GM23338 (cell line): ENCODE results near the gene EPM2AIP1. TPM values are rescaled to one million over a fixed set of nuclear protein-coding genes. Genes with fewer than 3 reads are reported as not detected.
A peak's percentile ranks its signal among the peaks of the same experiment; 100 is the strongest.

Experiments used
- ATAC-seq: fragments of 200-7000 bp; cut with Tn5 transposase; 3 replicates; pipeline ENCODE4 v1.9.1; 2020
- DNase-seq: peaks from one replicate; pipeline ENCODE4 v3.0.0-alpha.2; 2015; ENCODE audit warnings: low spot score
- H2AFZ ChIP-seq: fragments of 200-600 bp; sonication (generic); 2 replicates; pipeline ENCODE4 v1.8.0; 2016; ENCODE audit warnings: antibody characterized with exemption, mild to moderate bottlenecking, moderate library complexity
- H3F3A ChIP-seq: fragments of 200-600 bp; sonication (generic); replicated peaks from 2 replicates; pipeline ENCODE4 v1.8.0; 2017; ENCODE audit warnings: antibody characterized with exemption, mixed run types, low read depth
- H3K27ac ChIP-seq: fragments of 200-600 bp; sonication (generic); 2 replicates; pipeline ENCODE4 v1.6.1; 2016; ENCODE audit warnings: low read depth
- H3K27me3 ChIP-seq: fragments of 200-600 bp; sonication (generic); 2 replicates; pipeline ENCODE4 v1.8.0; 2016; ENCODE audit warnings: mild to moderate bottlenecking, mixed run types, moderate library complexity; ENCODE audit not compliant: insufficient read depth
- H3K36me3 ChIP-seq: fragments of 200-600 bp; sonication (generic); 2 replicates; pipeline ENCODE4 v1.8.0; 2016; ENCODE audit warnings: mild to moderate bottlenecking; ENCODE audit not compliant: insufficient read depth
- H3K4me1 ChIP-seq: fragments of 200-600 bp; sonication (generic); 2 replicates; pipeline ENCODE4 v1.8.0; 2016; ENCODE audit warnings: mild to moderate bottlenecking, moderate library complexity; ENCODE audit not compliant: insufficient read depth
- H3K4me2 ChIP-seq: fragments of 200-600 bp; sonication (generic); 2 replicates; pipeline ENCODE4 v1.7.1; 2017; ENCODE audit warnings: mixed run types
- H3K4me3 ChIP-seq: fragments of 200-600 bp; sonication (generic); 2 replicates; pipeline ENCODE4 v1.6.1; 2016; ENCODE audit warnings: mixed run types
- H3K79me2 ChIP-seq: fragments of 200-600 bp; sonication (generic); replicated peaks from 2 replicates; pipeline ENCODE4 v1.8.0; 2017; ENCODE audit warnings: mild to moderate bottlenecking; ENCODE audit not compliant: insufficient read depth
- H3K9me2 ChIP-seq: fragments of 200-600 bp; sonication (generic); 2 replicates; pipeline ENCODE4 v1.8.0; 2017; ENCODE audit not compliant: insufficient read depth
- H4K20me1 ChIP-seq: fragments of 200-600 bp; sonication (generic); replicated peaks from 2 replicates; pipeline ENCODE4 v1.8.0; 2017; ENCODE audit warnings: mild to moderate bottlenecking; ENCODE audit not compliant: insufficient read depth
- H3K27ac Mint-ChIP-seq: 2 replicates; pipeline ENCODE4 v1.8.0; 2020; ENCODE audit warnings: inconsistent platforms, mild to moderate bottlenecking, moderate library complexity, mixed read lengths
- H3K27me3 Mint-ChIP-seq: 3 replicates; pipeline ENCODE4 v1.8.0; 2022; ENCODE audit warnings: low read depth, mild to moderate bottlenecking, moderate library complexity, mixed read lengths, inconsistent platforms; ENCODE audit not compliant: insufficient read depth, poor library complexity
- H3K36me3 Mint-ChIP-seq: 3 replicates; pipeline ENCODE4 v1.8.0; 2021; ENCODE audit warnings: low read depth, mild to moderate bottlenecking, inconsistent platforms, moderate library complexity, mixed read lengths
- H3K4me1 Mint-ChIP-seq: 3 replicates; pipeline ENCODE4 v1.8.0; 2020; ENCODE audit warnings: mild to moderate bottlenecking, inconsistent platforms, mixed read lengths
- H3K4me3 Mint-ChIP-seq: 3 replicates; pipeline ENCODE4 v1.8.0; 2021; ENCODE audit warnings: moderate library complexity, mild to moderate bottlenecking, inconsistent platforms, mixed read lengths
- H3K9me3 Mint-ChIP-seq: 3 replicates; pipeline ENCODE4 v1.8.0; 2020; ENCODE audit warnings: moderate library complexity, mild to moderate bottlenecking, inconsistent platforms, mixed read lengths
- CREB1 ChIP-seq: fragments of 250-450 bp; sonication (Bioruptor Pico); IDR thresholded peaks from 2 replicates; pipeline ENCODE4 v1.5.0; 2020; ENCODE audit warnings: low read depth, mild to moderate bottlenecking, moderate library complexity
- EZH2 ChIP-seq: fragments of 200-600 bp; sonication (generic); IDR thresholded peaks from one replicate; pipeline ENCODE4 v1.8.0; 2017; ENCODE audit warnings: antibody characterized with exemption, mild to moderate bottlenecking, low read depth; ENCODE audit not compliant: unreplicated experiment
- EZH2phosphoT487 ChIP-seq: fragments of 200-600 bp; sonication (generic); IDR thresholded peaks from one replicate; pipeline ENCODE4 v1.8.1; 2018; ENCODE audit warnings: antibody characterized with exemption; ENCODE audit not compliant: unreplicated experiment
- JUNB ChIP-seq: IDR thresholded peaks from one replicate; pipeline ENCODE4 v1.6.1; 2016; ENCODE audit warnings: antibody characterized with exemption; ENCODE audit not compliant: unreplicated experiment
- NANOG ChIP-seq: IDR thresholded peaks from 2 replicates; pipeline ENCODE4 v1.6.1; 2016; ENCODE audit warnings: antibody characterized with exemption, borderline replicate concordance
- POLR2AphosphoS5 ChIP-seq: IDR thresholded peaks from 2 replicates; pipeline ENCODE4 v1.6.1; 2016; ENCODE audit warnings: antibody characterized with exemption, low read depth
- STAT1 ChIP-seq: IDR thresholded peaks from one replicate; pipeline ENCODE4 v1.6.1; 2016; ENCODE audit warnings: antibody characterized with exemption; ENCODE audit not compliant: unreplicated experiment
- ZNF114 ChIP-seq: fragments of 250-450 bp; sonication (Bioruptor Pico); IDR thresholded peaks from 2 replicates; pipeline ENCODE4 v1.5.0; 2020; ENCODE audit warnings: mild to moderate bottlenecking, moderate library complexity
- ZNF331 ChIP-seq: fragments of 250-450 bp; sonication (Bioruptor Pico); IDR thresholded peaks from 2 replicates; pipeline ENCODE4 v1.5.0; 2020; ENCODE audit warnings: low read depth, mild to moderate bottlenecking, moderate library complexity
- polyA plus RNA-seq: library from polyadenylated mRNA; unstranded; fragments of >200 nt; fragmentation: Nextera tagmentation; extraction: Ambion mirVana; gene quantifications from 2 replicates; pipeline ENCODE4 v1.2.1, GENCODE V29; 2016
- total RNA-seq: library from RNA; depleted of rRNA; stranded (reverse); fragments of >200 nt; shearing (Covaris generic); gene quantifications from 2 replicates; pipeline ENCODE4 v1.2.3, GENCODE V29; 2014
- TF ChIP-seq, protein P1 (sequence below): IDR thresholded peaks from one replicate; pipeline ENCODE4 v1.6.1; 2018; ENCODE audit warnings: antibody characterized with exemption; ENCODE audit not compliant: unreplicated experiment
- TF ChIP-seq, protein P2 (sequence below), 2 experiments: fragments of 200-600 bp in 1 of 2; sonication (generic) in 1 of 2; conservative IDR thresholded peaks; 2 replicates each; pipeline versions ENCODE4 v1.5.1 to v1.6.1; 2016 to 2017; ENCODE audit warnings: antibody characterized with exemption in 2 of 2, low read depth in 2 of 2, mild to moderate bottlenecking in 2 of 2, moderate library complexity in 1 of 2
- TF ChIP-seq, protein P3 (sequence below): IDR thresholded peaks from 2 replicates; pipeline ENCODE4 v1.6.1; 2016; ENCODE audit warnings: antibody characterized with exemption
- TF ChIP-seq, protein P4 (sequence below): fragments of 250-450 bp; sonication (Bioruptor Pico); IDR thresholded peaks from 2 replicates; pipeline ENCODE4 v1.5.0; 2020; ENCODE audit warnings: mild to moderate bottlenecking, moderate library complexity

EPM2AIP1 gene
- total and polyA plus RNA-seq, 2 experiments from 2014 or later = 7.2 to 10.6 TPM

DNA sequence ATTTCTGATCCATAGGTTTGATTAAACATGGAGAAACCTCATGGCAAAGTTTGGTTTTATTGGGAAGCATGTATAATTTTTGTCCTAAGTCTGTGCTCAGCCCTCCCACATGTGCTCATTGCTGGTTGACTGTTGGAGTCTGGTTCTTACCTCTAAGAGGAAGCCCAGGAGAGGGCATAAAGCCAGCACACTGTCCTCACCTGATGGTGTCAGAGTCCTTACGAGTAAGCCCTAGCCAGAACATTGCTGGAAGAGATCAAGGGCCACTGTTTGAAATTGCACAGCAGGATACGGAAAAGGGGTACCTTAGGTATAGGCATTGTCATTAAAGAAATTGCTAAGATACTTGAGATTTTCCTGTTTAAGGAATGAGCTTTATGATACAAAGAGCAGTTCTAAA lies 21.7 kb upstream of the EPM2AIP1 start:
- H2AFZ ChIP-seq = no peak overlapping the region
- peaks cover 35% of the 10 kb centered on the region for H3K36me3 ChIP-seq
- no peaks in the 10 kb centered on the region for H3K27me3 ChIP-seq
- H3K27me3 Mint-ChIP-seq = no peaks in the 10 kb centered on the region
- H3F3A ChIP-seq = no peaks in the 10 kb centered on the region
- TF ChIP-seq, protein P1, sequence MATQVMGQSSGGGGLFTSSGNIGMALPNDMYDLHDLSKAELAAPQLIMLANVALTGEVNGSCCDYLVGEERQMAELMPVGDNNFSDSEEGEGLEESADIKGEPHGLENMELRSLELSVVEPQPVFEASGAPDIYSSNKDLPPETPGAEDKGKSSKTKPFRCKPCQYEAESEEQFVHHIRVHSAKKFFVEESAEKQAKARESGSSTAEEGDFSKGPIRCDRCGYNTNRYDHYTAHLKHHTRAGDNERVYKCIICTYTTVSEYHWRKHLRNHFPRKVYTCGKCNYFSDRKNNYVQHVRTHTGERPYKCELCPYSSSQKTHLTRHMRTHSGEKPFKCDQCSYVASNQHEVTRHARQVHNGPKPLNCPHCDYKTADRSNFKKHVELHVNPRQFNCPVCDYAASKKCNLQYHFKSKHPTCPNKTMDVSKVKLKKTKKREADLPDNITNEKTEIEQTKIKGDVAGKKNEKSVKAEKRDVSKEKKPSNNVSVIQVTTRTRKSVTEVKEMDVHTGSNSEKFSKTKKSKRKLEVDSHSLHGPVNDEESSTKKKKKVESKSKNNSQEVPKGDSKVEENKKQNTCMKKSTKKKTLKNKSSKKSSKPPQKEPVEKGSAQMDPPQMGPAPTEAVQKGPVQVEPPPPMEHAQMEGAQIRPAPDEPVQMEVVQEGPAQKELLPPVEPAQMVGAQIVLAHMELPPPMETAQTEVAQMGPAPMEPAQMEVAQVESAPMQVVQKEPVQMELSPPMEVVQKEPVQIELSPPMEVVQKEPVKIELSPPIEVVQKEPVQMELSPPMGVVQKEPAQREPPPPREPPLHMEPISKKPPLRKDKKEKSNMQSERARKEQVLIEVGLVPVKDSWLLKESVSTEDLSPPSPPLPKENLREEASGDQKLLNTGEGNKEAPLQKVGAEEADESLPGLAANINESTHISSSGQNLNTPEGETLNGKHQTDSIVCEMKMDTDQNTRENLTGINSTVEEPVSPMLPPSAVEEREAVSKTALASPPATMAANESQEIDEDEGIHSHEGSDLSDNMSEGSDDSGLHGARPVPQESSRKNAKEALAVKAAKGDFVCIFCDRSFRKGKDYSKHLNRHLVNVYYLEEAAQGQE = no peak
- TF ChIP-seq JUNB (no peak), STAT1 (no peak), CREB1 (CRISPR knock-in tag) (no peak), NANOG (no peak), POLR2AphosphoS5 (no peak), ZNF114 (no peak), EZH2 (no peak), EZH2phosphoT487 (no peak), ZNF331 (CRISPR knock-in tag) (no peak)
- TF ChIP-seq, protein P2, sequence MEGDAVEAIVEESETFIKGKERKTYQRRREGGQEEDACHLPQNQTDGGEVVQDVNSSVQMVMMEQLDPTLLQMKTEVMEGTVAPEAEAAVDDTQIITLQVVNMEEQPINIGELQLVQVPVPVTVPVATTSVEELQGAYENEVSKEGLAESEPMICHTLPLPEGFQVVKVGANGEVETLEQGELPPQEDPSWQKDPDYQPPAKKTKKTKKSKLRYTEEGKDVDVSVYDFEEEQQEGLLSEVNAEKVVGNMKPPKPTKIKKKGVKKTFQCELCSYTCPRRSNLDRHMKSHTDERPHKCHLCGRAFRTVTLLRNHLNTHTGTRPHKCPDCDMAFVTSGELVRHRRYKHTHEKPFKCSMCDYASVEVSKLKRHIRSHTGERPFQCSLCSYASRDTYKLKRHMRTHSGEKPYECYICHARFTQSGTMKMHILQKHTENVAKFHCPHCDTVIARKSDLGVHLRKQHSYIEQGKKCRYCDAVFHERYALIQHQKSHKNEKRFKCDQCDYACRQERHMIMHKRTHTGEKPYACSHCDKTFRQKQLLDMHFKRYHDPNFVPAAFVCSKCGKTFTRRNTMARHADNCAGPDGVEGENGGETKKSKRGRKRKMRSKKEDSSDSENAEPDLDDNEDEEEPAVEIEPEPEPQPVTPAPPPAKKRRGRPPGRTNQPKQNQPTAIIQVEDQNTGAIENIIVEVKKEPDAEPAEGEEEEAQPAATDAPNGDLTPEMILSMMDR (conservative IDR thresholded peaks at IDR 0.05; ENCODE audit: low read depth in 2 of 2) = no peak
- TF ChIP-seq, protein P3, sequence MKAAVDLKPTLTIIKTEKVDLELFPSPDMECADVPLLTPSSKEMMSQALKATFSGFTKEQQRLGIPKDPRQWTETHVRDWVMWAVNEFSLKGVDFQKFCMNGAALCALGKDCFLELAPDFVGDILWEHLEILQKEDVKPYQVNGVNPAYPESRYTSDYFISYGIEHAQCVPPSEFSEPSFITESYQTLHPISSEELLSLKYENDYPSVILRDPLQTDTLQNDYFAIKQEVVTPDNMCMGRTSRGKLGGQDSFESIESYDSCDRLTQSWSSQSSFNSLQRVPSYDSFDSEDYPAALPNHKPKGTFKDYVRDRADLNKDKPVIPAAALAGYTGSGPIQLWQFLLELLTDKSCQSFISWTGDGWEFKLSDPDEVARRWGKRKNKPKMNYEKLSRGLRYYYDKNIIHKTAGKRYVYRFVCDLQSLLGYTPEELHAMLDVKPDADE = no peak
- TF ChIP-seq, protein P4, sequence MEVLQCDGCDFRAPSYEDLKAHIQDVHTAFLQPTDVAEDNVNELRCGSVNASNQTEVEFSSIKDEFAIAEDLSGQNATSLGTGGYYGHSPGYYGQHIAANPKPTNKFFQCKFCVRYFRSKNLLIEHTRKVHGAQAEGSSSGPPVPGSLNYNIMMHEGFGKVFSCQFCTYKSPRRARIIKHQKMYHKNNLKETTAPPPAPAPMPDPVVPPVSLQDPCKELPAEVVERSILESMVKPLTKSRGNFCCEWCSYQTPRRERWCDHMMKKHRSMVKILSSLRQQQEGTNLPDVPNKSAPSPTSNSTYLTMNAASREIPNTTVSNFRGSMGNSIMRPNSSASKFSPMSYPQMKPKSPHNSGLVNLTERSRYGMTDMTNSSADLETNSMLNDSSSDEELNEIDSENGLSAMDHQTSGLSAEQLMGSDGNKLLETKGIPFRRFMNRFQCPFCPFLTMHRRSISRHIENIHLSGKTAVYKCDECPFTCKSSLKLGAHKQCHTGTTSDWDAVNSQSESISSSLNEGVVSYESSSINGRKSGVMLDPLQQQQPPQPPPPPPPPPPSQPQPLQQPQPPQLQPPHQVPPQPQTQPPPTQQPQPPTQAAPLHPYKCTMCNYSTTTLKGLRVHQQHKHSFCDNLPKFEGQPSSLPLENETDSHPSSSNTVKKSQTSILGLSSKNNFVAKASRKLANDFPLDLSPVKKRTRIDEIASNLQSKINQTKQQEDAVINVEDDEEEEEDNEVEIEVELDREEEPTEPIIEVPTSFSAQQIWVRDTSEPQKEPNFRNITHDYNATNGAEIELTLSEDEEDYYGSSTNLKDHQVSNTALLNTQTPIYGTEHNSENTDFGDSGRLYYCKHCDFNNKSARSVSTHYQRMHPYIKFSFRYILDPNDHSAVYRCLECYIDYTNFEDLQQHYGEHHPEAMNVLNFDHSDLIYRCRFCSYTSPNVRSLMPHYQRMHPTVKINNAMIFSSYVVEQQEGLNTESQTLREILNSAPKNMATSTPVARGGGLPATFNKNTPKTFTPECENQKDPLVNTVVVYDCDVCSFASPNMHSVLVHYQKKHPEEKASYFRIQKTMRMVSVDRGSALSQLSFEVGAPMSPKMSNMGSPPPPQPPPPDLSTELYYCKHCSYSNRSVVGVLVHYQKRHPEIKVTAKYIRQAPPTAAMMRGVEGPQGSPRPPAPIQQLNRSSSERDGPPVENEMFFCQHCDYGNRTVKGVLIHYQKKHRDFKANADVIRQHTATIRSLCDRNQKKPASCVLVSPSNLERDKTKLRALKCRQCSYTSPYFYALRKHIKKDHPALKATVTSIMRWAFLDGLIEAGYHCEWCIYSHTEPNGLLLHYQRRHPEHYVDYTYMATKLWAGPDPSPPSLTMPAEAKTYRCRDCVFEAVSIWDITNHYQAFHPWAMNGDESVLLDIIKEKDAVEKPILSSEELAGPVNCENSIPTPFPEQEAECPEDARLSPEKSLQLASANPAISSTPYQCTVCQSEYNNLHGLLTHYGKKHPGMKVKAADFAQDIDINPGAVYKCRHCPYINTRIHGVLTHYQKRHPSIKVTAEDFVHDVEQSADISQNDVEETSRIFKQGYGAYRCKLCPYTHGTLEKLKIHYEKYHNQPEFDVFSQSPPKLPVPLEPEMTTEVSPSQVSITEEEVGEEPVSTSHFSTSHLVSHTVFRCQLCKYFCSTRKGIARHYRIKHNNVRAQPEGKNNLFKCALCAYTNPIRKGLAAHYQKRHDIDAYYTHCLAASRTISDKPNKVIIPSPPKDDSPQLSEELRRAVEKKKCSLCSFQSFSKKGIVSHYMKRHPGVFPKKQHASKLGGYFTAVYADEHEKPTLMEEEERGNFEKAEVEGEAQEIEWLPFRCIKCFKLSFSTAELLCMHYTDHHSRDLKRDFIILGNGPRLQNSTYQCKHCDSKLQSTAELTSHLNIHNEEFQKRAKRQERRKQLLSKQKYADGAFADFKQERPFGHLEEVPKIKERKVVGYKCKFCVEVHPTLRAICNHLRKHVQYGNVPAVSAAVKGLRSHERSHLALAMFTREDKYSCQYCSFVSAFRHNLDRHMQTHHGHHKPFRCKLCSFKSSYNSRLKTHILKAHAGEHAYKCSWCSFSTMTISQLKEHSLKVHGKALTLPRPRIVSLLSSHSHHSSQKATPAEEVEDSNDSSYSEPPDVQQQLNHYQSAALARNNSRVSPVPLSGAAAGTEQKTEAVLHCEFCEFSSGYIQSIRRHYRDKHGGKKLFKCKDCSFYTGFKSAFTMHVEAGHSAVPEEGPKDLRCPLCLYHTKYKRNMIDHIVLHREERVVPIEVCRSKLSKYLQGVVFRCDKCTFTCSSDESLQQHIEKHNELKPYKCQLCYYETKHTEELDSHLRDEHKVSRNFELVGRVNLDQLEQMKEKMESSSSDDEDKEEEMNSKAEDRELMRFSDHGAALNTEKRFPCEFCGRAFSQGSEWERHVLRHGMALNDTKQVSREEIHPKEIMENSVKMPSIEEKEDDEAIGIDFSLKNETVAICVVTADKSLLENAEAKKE (CRISPR knock-in tag) = no peak
- no peak overlapping the region for H3K4me2 ChIP-seq
- no peaks in the 10 kb centered on the region for H3K9me2 ChIP-seq
- H4K20me1 ChIP-seq = no peaks in the 10 kb centered on the region; the same call in 1 of the 2 replicates
- H3K27ac Mint-ChIP-seq = no peak overlapping the region
- no peaks in the 10 kb centered on the region for H3K9me3 Mint-ChIP-seq
- no peaks in the 10 kb centered on the region for H3K79me2 ChIP-seq
- no peak overlapping the region for H3K4me3 ChIP-seq
- H3K27ac ChIP-seq = no peak overlapping the region
- no peaks in the 10 kb centered on the region for H3K4me1 ChIP-seq
- DNase-seq (peak; percentile 4), ATAC-seq (no peak)
- peaks cover 71% of the 10 kb centered on the region for H3K36me3 Mint-ChIP-seq
- no peak overlapping the region for H3K4me3 Mint-ChIP-seq
- no peaks in the 10 kb centered on the region for H3K4me1 Mint-ChIP-seq
